ENCODE results near the gene POU6F2. TPM values are rescaled to one million over a fixed set of nuclear protein-coding genes. Genes with fewer than 3 reads are reported as not detected.

POU6F2 gene
- total RNA-seq, 1 experiment from 2014 or later, result not detected

DNA sequence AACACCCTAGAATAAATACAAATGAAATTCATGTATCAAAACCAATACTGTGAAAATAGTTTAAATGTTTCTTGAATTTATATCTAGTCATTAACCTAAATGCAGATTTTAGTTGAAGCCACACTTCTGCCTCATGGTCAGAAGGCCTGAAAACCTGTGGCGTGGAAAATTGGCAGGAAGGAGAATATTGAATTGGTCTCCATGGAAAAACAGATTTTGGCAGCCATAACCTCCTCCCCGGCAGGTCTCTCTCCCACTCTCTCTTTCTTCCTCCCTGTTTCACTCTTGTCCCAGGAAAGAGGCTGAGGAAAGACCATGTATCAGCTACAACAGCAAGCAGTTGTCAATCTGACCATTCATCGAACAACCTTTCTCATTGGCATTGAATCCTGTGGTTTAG is 427.9 kb downstream of the POU6F2 start:
- H3K4me1 ChIP-seq (ENCODE audit: control insufficient read depth, insufficient read depth, low read length), result no peaks in the 10 kb centered on the region
- in situ Hi-C loops (cut with HindIII; ENCODE audit: low pct_unique_long_range_greater_than_20kb, low sequenced_read_pairs), result no loop called here
- H3K9me3 ChIP-seq (ENCODE audit: control insufficient read depth, insufficient read depth, low read depth, low read length), result no peaks in the 10 kb centered on the region
- peaks cover 20% of the 10 kb centered on the region for H3K27me3 ChIP-seq (ENCODE audit: control insufficient read depth, insufficient read depth, low read length)
- ATAC-seq (no peak), DNase-seq (ENCODE audit: low read depth, low spot score) (no peak)
- CTCF ChIA-PET, result no interaction called here
- intact Hi-C loops (cut with micrococcal nuclease; ENCODE audit: unreplicated experiment), result no loop called here
- POLR2A ChIA-PET, result no interaction called here
- H3K4me3 ChIP-seq (ENCODE audit: low read depth in 2 of 2, low read length in 2 of 2), result no peak overlapping the region
- H3K27ac ChIP-seq (ENCODE audit: low read length), result no peak overlapping the region
- no TSS peak for BruUV-seq (replicated peaks)
- H3K36me3 ChIP-seq (ENCODE audit: control insufficient read depth, insufficient read depth, low read length), result no peaks in the 10 kb centered on the region
- TF ChIP-seq, protein P1, sequence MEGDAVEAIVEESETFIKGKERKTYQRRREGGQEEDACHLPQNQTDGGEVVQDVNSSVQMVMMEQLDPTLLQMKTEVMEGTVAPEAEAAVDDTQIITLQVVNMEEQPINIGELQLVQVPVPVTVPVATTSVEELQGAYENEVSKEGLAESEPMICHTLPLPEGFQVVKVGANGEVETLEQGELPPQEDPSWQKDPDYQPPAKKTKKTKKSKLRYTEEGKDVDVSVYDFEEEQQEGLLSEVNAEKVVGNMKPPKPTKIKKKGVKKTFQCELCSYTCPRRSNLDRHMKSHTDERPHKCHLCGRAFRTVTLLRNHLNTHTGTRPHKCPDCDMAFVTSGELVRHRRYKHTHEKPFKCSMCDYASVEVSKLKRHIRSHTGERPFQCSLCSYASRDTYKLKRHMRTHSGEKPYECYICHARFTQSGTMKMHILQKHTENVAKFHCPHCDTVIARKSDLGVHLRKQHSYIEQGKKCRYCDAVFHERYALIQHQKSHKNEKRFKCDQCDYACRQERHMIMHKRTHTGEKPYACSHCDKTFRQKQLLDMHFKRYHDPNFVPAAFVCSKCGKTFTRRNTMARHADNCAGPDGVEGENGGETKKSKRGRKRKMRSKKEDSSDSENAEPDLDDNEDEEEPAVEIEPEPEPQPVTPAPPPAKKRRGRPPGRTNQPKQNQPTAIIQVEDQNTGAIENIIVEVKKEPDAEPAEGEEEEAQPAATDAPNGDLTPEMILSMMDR (IDR thresholded peaks at IDR 0.05), result no peak
- TF ChIP-seq TCF7L2 (IDR thresholded peaks at IDR 0.05; ENCODE audit: low read depth, low read length), result no peak
- TF ChIP-seq SIN3A (IDR thresholded peaks at IDR 0.05; ENCODE audit: borderline replicate concordance, insufficient read depth, low read depth, low read length), result no peak
- TF ChIP-seq, protein P2, sequence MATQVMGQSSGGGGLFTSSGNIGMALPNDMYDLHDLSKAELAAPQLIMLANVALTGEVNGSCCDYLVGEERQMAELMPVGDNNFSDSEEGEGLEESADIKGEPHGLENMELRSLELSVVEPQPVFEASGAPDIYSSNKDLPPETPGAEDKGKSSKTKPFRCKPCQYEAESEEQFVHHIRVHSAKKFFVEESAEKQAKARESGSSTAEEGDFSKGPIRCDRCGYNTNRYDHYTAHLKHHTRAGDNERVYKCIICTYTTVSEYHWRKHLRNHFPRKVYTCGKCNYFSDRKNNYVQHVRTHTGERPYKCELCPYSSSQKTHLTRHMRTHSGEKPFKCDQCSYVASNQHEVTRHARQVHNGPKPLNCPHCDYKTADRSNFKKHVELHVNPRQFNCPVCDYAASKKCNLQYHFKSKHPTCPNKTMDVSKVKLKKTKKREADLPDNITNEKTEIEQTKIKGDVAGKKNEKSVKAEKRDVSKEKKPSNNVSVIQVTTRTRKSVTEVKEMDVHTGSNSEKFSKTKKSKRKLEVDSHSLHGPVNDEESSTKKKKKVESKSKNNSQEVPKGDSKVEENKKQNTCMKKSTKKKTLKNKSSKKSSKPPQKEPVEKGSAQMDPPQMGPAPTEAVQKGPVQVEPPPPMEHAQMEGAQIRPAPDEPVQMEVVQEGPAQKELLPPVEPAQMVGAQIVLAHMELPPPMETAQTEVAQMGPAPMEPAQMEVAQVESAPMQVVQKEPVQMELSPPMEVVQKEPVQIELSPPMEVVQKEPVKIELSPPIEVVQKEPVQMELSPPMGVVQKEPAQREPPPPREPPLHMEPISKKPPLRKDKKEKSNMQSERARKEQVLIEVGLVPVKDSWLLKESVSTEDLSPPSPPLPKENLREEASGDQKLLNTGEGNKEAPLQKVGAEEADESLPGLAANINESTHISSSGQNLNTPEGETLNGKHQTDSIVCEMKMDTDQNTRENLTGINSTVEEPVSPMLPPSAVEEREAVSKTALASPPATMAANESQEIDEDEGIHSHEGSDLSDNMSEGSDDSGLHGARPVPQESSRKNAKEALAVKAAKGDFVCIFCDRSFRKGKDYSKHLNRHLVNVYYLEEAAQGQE (IDR thresholded peaks at IDR 0.05; ENCODE audit: insufficient read depth in 1 of 2, low read depth in 2 of 2, low read length in 1 of 2), result no peak
- no peak for TF ChIP-seq POLR2AphosphoS5 (IDR thresholded peaks at IDR 0.05; ENCODE audit: low read depth, low read length)

DNA sequence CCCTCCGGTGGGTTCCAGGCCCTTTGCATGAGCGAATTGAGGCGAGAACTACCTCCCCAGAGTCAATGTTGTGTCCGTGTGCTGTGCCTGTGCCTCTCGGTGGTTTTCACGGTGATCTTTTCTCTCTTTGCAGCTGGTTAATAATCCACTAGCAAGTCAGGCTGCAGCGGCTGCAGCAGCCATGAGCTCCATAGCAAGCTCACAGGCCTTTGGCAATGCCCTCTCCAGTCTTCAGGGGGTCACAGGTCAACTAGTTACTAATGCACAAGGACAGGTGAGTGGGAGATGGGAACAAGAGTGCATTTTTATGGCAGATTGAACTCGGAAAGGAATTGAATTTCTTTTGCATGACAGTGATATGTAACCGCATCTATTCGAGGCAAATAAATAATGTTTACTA is 428.8 kb downstream of the POU6F2 start:
- H3K27ac ChIP-seq (ENCODE audit: low read length), result no peak overlapping the region
- in situ Hi-C loops (cut with HindIII; ENCODE audit: low pct_unique_long_range_greater_than_20kb, low sequenced_read_pairs), result no loop called here
- TF ChIP-seq POLR2AphosphoS5 (IDR thresholded peaks at IDR 0.05; ENCODE audit: low read depth, low read length) (no peak), TCF7L2 (IDR thresholded peaks at IDR 0.05; ENCODE audit: low read depth, low read length) (no peak), SIN3A (IDR thresholded peaks at IDR 0.05; ENCODE audit: borderline replicate concordance, insufficient read depth, low read depth, low read length) (no peak)
- TF ChIP-seq, protein P2 (IDR thresholded peaks at IDR 0.05; ENCODE audit: insufficient read depth in 1 of 2, low read depth in 2 of 2, low read length in 1 of 2), result no peak
- TF ChIP-seq, protein P1 (IDR thresholded peaks at IDR 0.05), result no peak
- peaks cover 23% of the 10 kb centered on the region for H3K27me3 ChIP-seq (ENCODE audit: control insufficient read depth, insufficient read depth, low read length)
- CTCF ChIA-PET, result no interaction called here
- POLR2A ChIA-PET, result no interaction called here
- no peak for DNase-seq (ENCODE audit: low read depth, low spot score)
- H3K4me3 ChIP-seq (ENCODE audit: low read depth in 2 of 2, low read length in 2 of 2), result no peak overlapping the region
- no peaks in the 10 kb centered on the region for H3K4me1 ChIP-seq (ENCODE audit: control insufficient read depth, insufficient read depth, low read length)
- ATAC-seq, result no peak
- H3K36me3 ChIP-seq (ENCODE audit: control insufficient read depth, insufficient read depth, low read length), result no peaks in the 10 kb centered on the region
- intact Hi-C loops (cut with micrococcal nuclease; ENCODE audit: unreplicated experiment), result no loop called here
- H3K9me3 ChIP-seq (ENCODE audit: control insufficient read depth, insufficient read depth, low read depth, low read length), result no peaks in the 10 kb centered on the region
- BruUV-seq (replicated peaks), result no TSS peak
